NCI-H748 (cell line): ENCODE data around the gene ZNF662.
A peak's percentile ranks its signal among the peaks of the same experiment; 100 is the strongest.

Experiments
- DNase-seq: peaks from one replicate; lab custom pipeline; 2025; ENCODE audit not compliant: unreplicated experiment; lab: John Stamatoyannopoulos, UW

The ZNF662 gene

GRCh38 chr3:42886294-42886822, 19.6 kb upstream of the ZNF662 start:
- no peak for DNase-seq

DNA sequence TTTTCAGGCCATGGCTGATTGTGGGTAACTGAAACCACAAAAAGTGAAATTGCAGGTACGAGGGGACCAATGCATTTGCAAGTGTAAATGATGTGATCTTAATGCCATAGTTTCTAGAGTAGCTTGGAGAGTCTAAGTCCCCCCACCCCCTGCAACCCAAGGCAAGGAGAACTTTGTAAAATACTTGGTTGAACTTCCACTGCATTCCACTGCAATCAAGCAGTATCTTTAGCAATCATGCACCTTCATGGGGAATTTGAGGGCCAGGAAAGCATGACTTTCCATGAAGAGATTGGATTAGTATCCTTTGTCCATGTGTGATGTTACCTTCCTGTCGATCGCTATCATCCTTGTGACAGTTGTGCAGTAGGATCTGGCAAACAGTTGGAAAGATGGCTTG, 18.9 kb upstream of the ZNF662 start:
- DNase-seq, result no peak

DNA sequence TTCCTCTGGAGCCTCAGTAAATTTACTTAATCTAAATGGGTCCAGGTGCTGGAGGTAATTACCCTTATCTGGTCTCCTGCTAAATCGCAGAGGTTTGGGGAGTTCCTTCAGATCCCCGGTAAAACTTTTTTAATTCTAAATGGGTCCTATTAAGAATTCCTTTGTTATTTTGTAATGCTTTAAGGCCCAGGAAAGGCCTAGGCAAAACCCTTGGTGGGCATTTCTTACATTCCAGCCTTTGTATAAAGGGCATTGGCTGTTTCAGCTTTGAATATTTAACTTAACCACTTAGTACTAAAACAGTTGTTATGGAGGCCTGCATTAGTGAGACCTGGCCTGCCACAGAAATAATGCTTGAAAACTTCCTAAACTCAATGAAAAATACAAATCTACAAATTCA, 14.9 kb upstream of the ZNF662 start:
- DNase-seq, result no peak

- DNase-seq, result no peak
Measured at GRCh38 chr3:42892169-42892568, 13.8 kb upstream of the ZNF662 start.

DNA sequence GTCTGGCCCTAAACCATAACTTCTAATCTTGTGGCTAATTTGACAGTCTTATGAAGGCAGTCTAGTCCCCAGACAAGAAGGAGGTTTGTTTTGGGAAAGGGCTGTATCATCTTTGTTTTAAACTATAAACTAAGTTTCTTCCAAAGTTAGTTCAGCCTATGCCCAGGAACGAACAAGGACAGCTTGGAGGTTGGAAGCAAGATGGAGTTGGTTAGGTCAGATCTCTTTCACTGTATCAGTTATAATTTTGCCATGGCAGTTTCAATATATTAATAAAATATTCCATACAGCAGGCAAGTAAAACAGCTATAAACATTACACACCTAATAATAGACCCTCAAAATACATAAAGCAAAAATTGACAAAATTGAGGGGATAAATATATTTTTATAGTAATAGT, 13.1 kb upstream of the ZNF662 start:
- DNase-seq, result no peak

- no peak for DNase-seq
Measured at GRCh38 chr3:42894698-42895579, 11.0 kb upstream of the ZNF662 start.

- no peak for DNase-seq
Measured at GRCh38 chr3:42895580-42895868, 10.4 kb upstream of the ZNF662 start.

GRCh38 chr3:42898896-42899675, 6.9 kb upstream of the ZNF662 start:
- DNase-seq, result no peak

DNA sequence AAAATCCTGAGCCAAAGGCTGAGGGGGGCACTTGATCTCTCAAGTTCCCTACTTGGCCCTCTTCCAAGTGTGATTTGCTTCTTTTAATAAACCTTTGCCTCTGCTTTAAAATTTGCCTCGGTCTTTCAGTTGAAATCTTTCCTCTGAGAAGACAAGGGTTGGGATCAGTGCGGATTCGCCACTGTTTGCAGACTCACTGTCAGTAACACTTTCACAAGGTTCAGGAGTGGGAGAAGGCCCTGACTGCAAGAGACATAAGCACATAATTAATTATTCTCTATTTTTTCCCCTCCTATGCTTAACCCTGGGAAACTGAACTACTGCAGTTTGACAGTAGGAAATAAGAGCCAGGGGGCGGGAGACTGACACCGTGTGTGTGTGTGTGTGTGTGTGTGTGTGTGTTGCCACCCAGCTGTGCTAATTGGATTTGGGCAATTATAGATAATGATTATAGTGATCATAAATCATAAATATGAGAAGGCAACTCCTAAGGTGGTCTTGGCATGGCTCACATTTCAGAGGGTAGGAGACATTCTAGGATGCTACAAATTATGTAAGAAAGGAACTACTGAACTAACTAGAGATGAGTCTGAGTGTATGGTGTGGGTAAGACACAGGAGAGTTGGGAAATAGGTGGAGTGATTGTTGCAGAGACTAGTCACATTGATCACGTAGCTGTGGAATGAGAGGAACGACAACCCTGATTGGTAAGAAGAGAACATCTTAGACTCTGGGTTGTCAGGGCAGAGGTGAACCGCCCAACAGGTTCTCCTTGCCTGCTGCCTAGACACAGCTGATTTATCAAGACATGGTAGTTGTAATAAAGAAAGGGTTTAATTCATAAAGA, 5.5 kb upstream of the ZNF662 start:
- DNase-seq, result peak; percentile 10

DNA sequence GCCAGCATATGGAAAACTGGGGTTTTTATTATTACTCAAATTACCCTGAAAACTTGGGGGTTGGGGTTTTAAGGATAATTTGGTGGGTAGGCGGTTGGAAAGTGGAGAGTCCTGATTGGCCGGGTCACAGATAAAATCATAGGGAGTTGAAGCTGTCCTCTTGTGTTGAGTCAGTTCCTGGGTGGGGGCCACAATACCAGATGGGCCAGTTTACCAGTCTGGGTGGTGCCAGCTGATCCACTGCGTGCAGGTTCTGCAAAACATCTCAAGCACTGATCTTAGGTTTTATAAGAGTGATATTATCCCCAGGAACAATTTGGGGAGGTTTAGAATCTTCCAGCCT, 4.9 kb upstream of the ZNF662 start:
- no peak for DNase-seq

GRCh38 chr3:42902257-42902656, 3.7 kb upstream of the ZNF662 start:
- DNase-seq, result no peak

- DNase-seq, result no peak
Measured at GRCh38 chr3:42904076-42904475, 1.9 kb upstream of the ZNF662 start.

DNA sequence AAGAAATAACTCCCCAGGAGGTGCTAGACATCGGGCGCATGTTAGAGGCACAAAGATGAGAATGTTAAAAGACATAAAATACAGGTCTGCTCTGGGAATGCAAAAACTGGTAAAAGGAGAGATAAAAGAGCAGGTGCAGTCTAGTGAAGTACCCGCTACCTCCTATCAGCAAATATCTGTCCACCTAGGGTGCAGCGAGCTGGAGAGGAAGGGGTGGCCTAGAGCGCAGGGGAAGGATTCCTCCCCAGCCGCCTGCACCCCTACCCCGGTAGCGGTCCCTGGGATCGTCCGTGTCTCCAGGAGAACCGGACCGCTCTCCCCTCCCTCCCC, 237 bp upstream of the ZNF662 start:
- no peak for DNase-seq

GRCh38 chr3:42906848-42907183, 874 bp downstream of the ZNF662 start:
- no peak for DNase-seq

DNA sequence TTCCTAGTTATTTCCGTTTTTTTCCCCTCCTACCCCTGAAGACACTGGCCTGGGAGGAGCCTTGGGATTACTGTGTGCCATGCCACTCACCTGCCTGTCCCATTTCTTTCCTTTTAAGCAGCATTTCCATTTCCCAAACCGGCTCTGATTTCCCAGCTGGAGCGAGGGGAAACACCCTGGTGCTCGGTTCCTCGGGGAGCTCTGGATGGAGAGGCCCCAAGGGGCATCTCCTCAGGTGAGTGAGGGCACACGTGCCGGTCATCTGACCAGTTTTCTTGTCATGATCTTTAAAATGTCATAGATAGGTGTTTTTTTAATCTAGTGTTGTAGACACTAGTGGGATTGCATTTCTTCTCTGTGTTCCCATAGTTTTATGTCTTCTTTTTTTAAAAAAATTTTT, 2.7 kb downstream of the ZNF662 start:
- DNase-seq, result no peak

DNA sequence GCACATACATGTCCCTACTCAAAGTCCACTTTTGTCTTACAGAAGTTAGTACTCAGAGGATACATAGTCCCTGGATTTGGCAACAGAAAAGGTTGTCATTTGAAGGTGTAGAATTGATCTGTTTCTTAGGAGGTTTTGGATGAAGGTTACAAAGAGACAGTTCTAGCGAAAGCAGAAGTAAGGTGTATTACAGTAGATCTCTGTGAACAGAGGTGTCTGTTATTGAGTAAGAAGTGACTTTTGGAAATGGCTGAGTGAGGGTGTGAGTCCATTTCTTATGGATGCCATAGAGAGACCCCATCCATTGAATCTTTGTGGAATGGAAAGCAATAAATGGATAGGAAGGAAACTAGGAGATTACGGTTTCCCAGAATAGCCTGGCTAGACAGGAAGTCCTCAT, 5.6 kb downstream of the ZNF662 start:
- DNase-seq, result no peak

DNA sequence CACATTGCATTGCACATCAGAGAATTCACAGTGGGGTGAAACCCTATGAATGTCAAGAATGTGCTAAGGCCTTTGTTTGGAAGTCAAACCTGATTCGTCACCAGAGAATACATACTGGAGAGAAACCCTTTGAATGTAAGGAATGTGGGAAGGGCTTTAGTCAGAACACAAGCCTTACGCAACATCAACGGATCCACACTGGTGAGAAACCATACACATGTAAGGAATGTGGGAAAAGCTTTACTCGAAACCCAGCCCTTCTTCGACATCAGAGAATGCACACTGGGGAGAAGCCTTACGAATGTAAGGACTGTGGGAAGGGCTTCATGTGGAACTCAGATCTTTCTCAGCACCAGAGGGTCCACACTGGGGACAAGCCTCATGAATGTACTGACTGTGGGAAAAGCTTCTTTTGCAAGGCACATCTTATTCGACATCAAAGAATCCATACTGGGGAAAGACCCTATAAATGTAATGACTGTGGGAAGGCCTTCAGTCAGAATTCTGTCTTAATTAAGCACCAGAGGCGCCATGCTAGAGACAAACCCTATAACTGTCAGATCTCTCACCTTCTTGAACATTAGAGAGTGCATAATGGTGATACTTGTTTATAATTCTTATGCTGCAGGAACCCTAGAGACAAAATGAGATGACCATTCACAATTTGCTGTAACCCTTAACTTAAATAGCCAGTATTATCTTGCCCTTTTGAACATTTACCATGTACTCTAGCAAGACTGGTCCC, 9.0 kb downstream of the ZNF662 start:
- DNase-seq, result no peak

DNA sequence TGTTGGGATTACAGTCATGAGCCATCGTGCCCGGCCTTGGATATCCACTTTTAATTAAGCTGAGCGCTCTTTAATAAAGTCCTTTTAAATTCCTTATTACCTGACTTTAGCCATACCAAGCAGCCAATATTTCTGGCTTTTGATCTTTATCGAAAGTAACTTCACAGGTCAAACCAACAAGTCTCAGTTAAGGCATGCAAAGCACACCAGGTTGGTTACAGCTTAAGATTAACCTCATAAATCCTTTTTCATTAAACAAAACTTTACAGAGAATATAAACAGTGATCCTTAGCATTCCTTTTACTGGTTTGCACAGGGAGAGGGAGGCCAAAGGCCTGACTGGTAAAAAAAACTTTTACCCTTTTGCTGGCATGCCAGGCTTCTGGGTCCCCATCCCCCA, 17.7 kb downstream of the ZNF662 start:
- DNase-seq, result no peak

- DNase-seq, result no peak
Measured at GRCh38 chr3:42926310-42926709, 20.4 kb downstream of the ZNF662 start.

DNA sequence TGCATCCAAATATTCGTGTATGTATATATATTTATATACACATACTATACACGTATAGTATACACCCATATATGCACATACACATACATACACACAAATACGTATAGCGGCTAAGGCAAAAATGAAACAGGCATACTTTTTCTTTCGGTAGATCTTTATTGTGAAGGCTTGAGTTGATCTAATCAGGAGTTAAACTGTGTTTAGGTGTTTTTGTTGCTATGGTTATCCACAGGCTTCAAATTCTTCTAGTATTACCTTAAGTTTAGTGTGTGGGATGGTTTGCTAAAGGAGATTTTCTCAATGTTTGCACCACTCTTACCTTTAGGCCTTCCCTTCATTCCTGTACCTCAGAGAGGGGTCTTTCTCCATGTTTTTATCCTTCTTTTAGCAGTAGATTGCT, 28.2 kb downstream of the ZNF662 start:
- DNase-seq, result no peak

DNA sequence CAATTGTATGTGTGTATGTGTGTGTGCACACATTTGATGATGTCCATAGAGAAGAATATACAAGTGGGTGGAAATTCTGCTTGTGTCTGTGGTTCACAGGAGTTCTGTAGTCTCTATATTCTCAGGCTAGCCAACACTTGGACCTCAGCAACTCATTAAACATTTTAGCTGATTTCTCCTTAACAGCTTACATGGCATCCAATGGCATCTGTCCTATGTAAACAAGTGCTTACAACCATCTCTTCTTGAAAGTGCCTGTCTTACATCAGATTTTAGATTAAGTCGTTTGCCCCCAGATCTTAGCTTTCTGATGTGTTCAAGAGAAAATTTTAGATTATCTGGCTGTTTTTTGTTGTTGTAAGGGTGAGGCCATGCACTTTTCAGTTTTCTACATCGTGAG, 29.0 kb downstream of the ZNF662 start:
- no peak for DNase-seq
